HG02759 (cell line): ENCODE results near the gene NAGPA.
A peak's percentile ranks its signal among the peaks of the same experiment; 100 is the strongest.

ENCODE experiments used
- ATAC-seq: cut with Tn5 transposase; IDR thresholded peaks from one replicate; pipeline ENCODE4 v1.9.1; 2021; ENCODE audit warnings: mild to moderate bottlenecking, moderate library complexity; ENCODE audit not compliant: unreplicated experiment

The NAGPA gene

GRCh38 chr16:4979164-4979563, 54.6 kb downstream of the NAGPA start:
- ATAC-seq: no peak

- no peak for ATAC-seq
These were observed 57.1 kb downstream of the NAGPA start for GRCh38 chr16:4976611-4977145.

DNA sequence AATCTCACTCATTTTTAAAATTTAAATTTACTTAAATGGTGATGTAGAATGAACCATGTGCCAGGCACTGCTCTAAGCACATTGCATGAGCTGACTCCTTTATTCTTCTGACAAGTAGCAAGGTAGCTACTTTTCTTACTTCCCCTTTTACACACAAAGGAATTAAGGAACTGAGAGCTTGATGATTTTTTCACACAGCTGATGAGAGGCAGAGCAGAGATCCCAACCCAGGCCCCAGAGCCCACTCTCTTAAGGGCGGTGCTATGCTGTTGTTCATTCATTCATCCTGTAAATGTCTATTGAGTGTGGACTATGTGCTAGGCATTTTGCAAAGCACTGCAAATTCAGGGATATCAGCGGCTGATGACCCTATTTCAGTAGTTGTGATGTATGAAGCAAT, 57.7 kb downstream of the NAGPA start:
- peak; percentile 98 for ATAC-seq
